H9 (cell line): ENCODE results near the gene TLK1. TPM values are rescaled to one million over a fixed set of nuclear protein-coding genes. Genes with fewer than 3 reads are reported as not detected.

Source experiments
- DNase-seq: peaks from one replicate; pipeline ENCODE4 v3.0.0-alpha.2; 2017
- H2AFZ ChIP-seq: one replicate; pipeline ENCODE4 v1.6.1; 2013; ENCODE audit warnings: mild to moderate bottlenecking, low read length, control low read depth, moderate library complexity
- H2AK5ac ChIP-seq: 2 replicates; pipeline ENCODE4 v1.6.1; 2013; ENCODE audit warnings: low read length, control low read depth, mixed read lengths; ENCODE audit not compliant: insufficient read length
- H2BK120ac ChIP-seq: one replicate; pipeline ENCODE4 v1.6.1; 2013; ENCODE audit warnings: low read depth, mild to moderate bottlenecking, low read length, control low read depth, inconsistent platforms; ENCODE audit not compliant: poor library complexity, severe bottlenecking
- H2BK12ac ChIP-seq: 2 replicates; pipeline ENCODE4 v1.6.1; 2013; ENCODE audit warnings: low read length, control low read depth, mixed read lengths, low read depth; ENCODE audit not compliant: insufficient read length
- H2BK15ac ChIP-seq: 2 replicates; pipeline ENCODE4 v1.6.1; 2013; ENCODE audit warnings: low read depth, low read length, control low read depth
- H2BK20ac ChIP-seq: one replicate; pipeline ENCODE4 v1.6.1; 2013; ENCODE audit warnings: low read depth, mild to moderate bottlenecking, low read length, control low read depth, inconsistent platforms; ENCODE audit not compliant: poor library complexity, severe bottlenecking
- H2BK5ac ChIP-seq: 2 replicates; pipeline ENCODE4 v1.6.1; 2013; ENCODE audit warnings: low read length, control low read depth, mixed read lengths; ENCODE audit not compliant: insufficient read length
- H3K14ac ChIP-seq: 2 replicates; pipeline ENCODE4 v1.6.1; 2013; ENCODE audit warnings: low read length, control low read depth; ENCODE audit not compliant: insufficient read depth
- H3K18ac ChIP-seq: 2 replicates; pipeline ENCODE4 v1.6.1; 2013; ENCODE audit warnings: low read depth, mild to moderate bottlenecking, mixed read lengths, low read length, control low read depth; ENCODE audit not compliant: insufficient read length
- H3K23ac ChIP-seq: 2 replicates; pipeline ENCODE4 v1.6.1; 2013; ENCODE audit warnings: low read length, control low read depth, mixed read lengths, low read depth; ENCODE audit not compliant: insufficient read length
- H3K23me2 ChIP-seq: 2 replicates; pipeline ENCODE4 v1.6.1; 2013; ENCODE audit warnings: low read depth, mild to moderate bottlenecking, mixed read lengths, low read length, control low read depth; ENCODE audit not compliant: insufficient read length, poor library complexity, severe bottlenecking
- H3K27ac ChIP-seq: 2 replicates; pipeline ENCODE4 v1.5.1; 2013; ENCODE audit warnings: low read length, control low read depth, mixed read lengths, low read depth; ENCODE audit not compliant: insufficient read length
- H3K27me3 ChIP-seq: 2 replicates; pipeline ENCODE4 v1.6.1; 2013; ENCODE audit warnings: low read length, control low read depth, inconsistent platforms; ENCODE audit not compliant: insufficient read depth
- H3K4ac ChIP-seq: 2 replicates; pipeline ENCODE4 v1.6.1; 2013; ENCODE audit warnings: low read depth, mild to moderate bottlenecking, control low read depth, inconsistent platforms, low read length, moderate library complexity
- H3K4me1 ChIP-seq: 2 replicates; pipeline ENCODE4 v1.6.1; 2013; ENCODE audit warnings: low read length, control low read depth, inconsistent platforms; ENCODE audit not compliant: insufficient read depth
- H3K4me2 ChIP-seq: 2 replicates; pipeline ENCODE4 v1.6.1; 2013; ENCODE audit warnings: low read length, control low read depth, mixed read lengths; ENCODE audit not compliant: insufficient read length, insufficient read depth
- H3K56ac ChIP-seq: 2 replicates; pipeline ENCODE4 v1.6.1; 2013; ENCODE audit warnings: low read depth, mild to moderate bottlenecking, mixed read lengths, low read length, control low read depth; ENCODE audit not compliant: insufficient read length
- H3K79me1 ChIP-seq: 2 replicates; pipeline ENCODE4 v1.6.1; 2013; ENCODE audit warnings: low read depth, mild to moderate bottlenecking, moderate library complexity, low read length, control low read depth, inconsistent platforms; ENCODE audit not compliant: insufficient read depth, poor library complexity, severe bottlenecking
- H3K79me2 ChIP-seq: 2 replicates; pipeline ENCODE4 v1.6.1; 2013; ENCODE audit warnings: low read length, control low read depth, inconsistent platforms; ENCODE audit not compliant: insufficient read depth
- H3K9ac ChIP-seq: 2 replicates; pipeline ENCODE4 v1.6.1; 2013; ENCODE audit warnings: low read length, control low read depth, mixed read lengths; ENCODE audit not compliant: insufficient read length; ENCODE audit errors: extremely low read depth
- H3K9me3 ChIP-seq: one replicate; pipeline ENCODE4 v1.6.1; 2013; ENCODE audit warnings: low read depth, low read length, inconsistent platforms; ENCODE audit not compliant: control insufficient read depth
- H3T11ph ChIP-seq: one replicate; pipeline ENCODE4 v1.6.1; 2013; ENCODE audit warnings: mild to moderate bottlenecking, low read length, control low read depth, inconsistent platforms
- H4K20me1 ChIP-seq: one replicate; pipeline ENCODE4 v1.6.1; 2013; ENCODE audit not compliant: control insufficient read depth, insufficient read length, insufficient read depth
- H4K5ac ChIP-seq: 2 replicates; pipeline ENCODE4 v1.6.1; 2013; ENCODE audit warnings: low read depth, mild to moderate bottlenecking, mixed read lengths, low read length, control low read depth; ENCODE audit not compliant: insufficient read length
- H4K8ac ChIP-seq: replicated peaks from 2 replicates; pipeline ENCODE4 v1.6.1; 2013; ENCODE audit warnings: low read length, control low read depth, mixed read lengths, low read depth; ENCODE audit not compliant: insufficient read length
- H4K91ac ChIP-seq: 2 replicates; pipeline ENCODE4 v1.6.1; 2013; ENCODE audit warnings: low read depth, mild to moderate bottlenecking, moderate library complexity, mixed read lengths, low read length, control low read depth; ENCODE audit not compliant: insufficient read length
- H3K27ac Mint-ChIP-seq, 3 experiments: 2 replicates in 2 of 3; 3 replicates in 1 of 3; pipeline ENCODE4 v1.8.0; 2020 to 2021; ENCODE audit warnings: mixed read lengths in 3 of 3, mild to moderate bottlenecking in 1 of 3, moderate library complexity in 1 of 3
- H3K27me3 Mint-ChIP-seq: 2 replicates; pipeline ENCODE4 v1.8.0; 2021; ENCODE audit warnings: low read depth, mild to moderate bottlenecking, moderate library complexity, mixed read lengths
- H3K36me3 Mint-ChIP-seq, 3 experiments: 2 replicates in 2 of 3; 3 replicates in 1 of 3; pipeline ENCODE4 v1.8.0; 2020 to 2021; ENCODE audit warnings: low read depth in 3 of 3, mixed read lengths in 3 of 3; ENCODE audit not compliant: insufficient read depth in 1 of 3
- H3K4me1 Mint-ChIP-seq, 2 experiments: 2 replicates each; pipeline ENCODE4 v1.8.0; 2020; ENCODE audit warnings: mixed read lengths in 2 of 2
- H3K4me3 Mint-ChIP-seq, 2 experiments: 2 replicates in 1 of 2; 3 replicates in 1 of 2; pipeline ENCODE4 v1.8.0; 2020 to 2021; ENCODE audit warnings: mild to moderate bottlenecking in 2 of 2, mixed read lengths in 2 of 2, moderate library complexity in 1 of 2
- H3K9me3 Mint-ChIP-seq, 2 experiments: 2 replicates in 1 of 2; 3 replicates in 1 of 2; pipeline ENCODE4 v1.8.0; 2020; ENCODE audit warnings: mild to moderate bottlenecking in 2 of 2, mixed read lengths in 2 of 2, moderate library complexity in 1 of 2
- CTCF ChIP-seq: fragments of 200-600 bp; sonication (generic); conservative IDR thresholded peaks from 3 replicates; pipeline ENCODE4 v1.8.0; 2021; ENCODE audit warnings: antibody characterized with exemption, mild to moderate bottlenecking
- WGBS: extraction: QIAGEN DNeasy Blood & Tissue Kit; methylation state at CpG from one replicate; pipeline ENCODE4 v1.1.7; 2013; ENCODE audit warnings: missing lambda C conversion rate, low lambda C conversion rate, mixed read lengths; ENCODE audit not compliant: insufficient read length; ENCODE audit errors: extremely low coverage; 5-methylcytosine and 5-hydroxymethylcytosine counted together
- total RNA-seq: library from RNA; stranded (reverse); gene quantifications from 2 replicates; pipeline ENCODE4 v1.2.1, GENCODE V29; 2021

TLK1 gene
- total RNA-seq, 1 experiment from 2014 or later: 112 TPM

- Histone ChIP-seq H2BK5ac (no peak overlapping the region), H2BK20ac (no peak overlapping the region), H2BK120ac (no peak overlapping the region), H3K27ac (no peak overlapping the region), H4K91ac (no peak overlapping the region), H4K20me1 (no peaks in the 10 kb centered on the region), H2AFZ (no peak overlapping the region), H3K56ac (no peak overlapping the region), H2BK12ac (no peak overlapping the region), H3K23ac (no peak overlapping the region), H3K4me1 (no peaks in the 10 kb centered on the region; the same call in 1 of the 2 replicates), H3K9me3 (no peaks in the 10 kb centered on the region), H3K4me2 (no peak overlapping the region), H3T11ph (no peak overlapping the region), H3K27me3 (no peaks in the 10 kb centered on the region), H4K5ac (no peak overlapping the region), H3K9ac (no peak overlapping the region), H3K79me2 (no peaks in the 10 kb centered on the region), H4K8ac (no peak overlapping the region), H2AK5ac (no peak overlapping the region), H3K18ac (no peak overlapping the region), H2BK15ac (no peak overlapping the region), H3K14ac (no peak overlapping the region), H3K79me1 (no peaks in the 10 kb centered on the region), H3K4ac (no peak overlapping the region), H3K23me2 (no peaks in the 10 kb centered on the region)
- H3K27ac Mint-ChIP-seq: no peak overlapping the region; a peak in 1 of 7 replicates
- no peak for TF ChIP-seq CTCF
- H3K36me3 Mint-ChIP-seq: peaks cover 0 to 1% (median 0%) of the 10 kb centered on the region in 3 experiments; a peak in 2 of 7 replicates
- H3K27me3 Mint-ChIP-seq: peaks cover 5% of the 10 kb centered on the region
- peaks cover 37% of the 10 kb centered on the region in 2 experiments for H3K4me1 Mint-ChIP-seq
- H3K9me3 Mint-ChIP-seq: no peaks in the 10 kb centered on the region
- H3K4me3 Mint-ChIP-seq: peak overlapping the region in 1 of 2 experiments; percentile 7; a peak in 1 of 5 replicates
- DNase-seq: no peak
- no CpG with 5 or more reads among the region's 17 CpGs for WGBS
Measured at GRCh38 chr2:170975127-170975942, 185.4 kb downstream of the TLK1 start.
